Activated CD8-positive, alpha-beta T cell treated with anti-CD3 and anti-CD28 coated beads for 36 hours (primary cell): ENCODE results near the gene SMPD3. TPM values are rescaled to one million over a fixed set of nuclear protein-coding genes. Genes with fewer than 3 reads are reported as not detected.

ENCODE experiments used
- ATAC-seq: fragments of 200-7000 bp; cut with Tn5 transposase; one replicate; pipeline ENCODE4 v1.10.0; 2021; ENCODE audit warnings: mild to moderate bottlenecking, moderate library complexity
- CTCF ChIA-PET: fragments of 350-600 bp; sonication (Branson Sonifier 250); formaldehyde crosslinking; loops from one replicate; lab custom pipeline; 2021; ENCODE audit warnings: antibody characterized with exemption; lab: Charles Lee
- POLR2A ChIA-PET: fragments of 350-600 bp; sonication (Branson Sonifier 250); formaldehyde crosslinking; loops from one replicate; lab custom pipeline; 2021; ENCODE audit warnings: antibody characterized with exemption; lab: Charles Lee
- DNase-seq: peaks from one replicate; pipeline ENCODE4 v3.0.0-alpha.2; 2020
- H3K27ac Mint-ChIP-seq: one replicate; pipeline ENCODE4 v1.8.0; 2021; ENCODE audit warnings: mild to moderate bottlenecking, mixed read lengths
- H3K27me3 Mint-ChIP-seq: one replicate; pipeline ENCODE4 v1.8.0; 2021; ENCODE audit warnings: mixed read lengths
- H3K36me3 Mint-ChIP-seq: one replicate; pipeline ENCODE4 v1.8.0; 2021; ENCODE audit warnings: low read depth, mixed read lengths
- H3K4me1 Mint-ChIP-seq: one replicate; pipeline ENCODE4 v1.8.0; 2021; ENCODE audit warnings: low read depth, mixed read lengths
- H3K4me3 Mint-ChIP-seq: one replicate; pipeline ENCODE4 v1.8.0; 2021; ENCODE audit warnings: mild to moderate bottlenecking, moderate library complexity, mixed read lengths
- H3K9me3 Mint-ChIP-seq: one replicate; pipeline ENCODE4 v1.8.0; 2021; ENCODE audit warnings: mixed read lengths
- intact Hi-C: fragments of 100-400 bp; cut with micrococcal nuclease; formaldehyde crosslinking; loops from one replicate; pipeline ENCODE4 v1.10.0; 2022
- total RNA-seq, 2 experiments: library from RNA; stranded (reverse); gene quantifications; one replicate each; pipeline ENCODE4 v1.2.3, GENCODE V29; 2021
- TF ChIP-seq, protein P1 (sequence below): fragments of 200-600 bp; IDR thresholded peaks from one replicate; pipeline ENCODE4 v1.8.0; 2022; ENCODE audit warnings: antibody characterized with exemption, mild to moderate bottlenecking

The SMPD3 gene
- total RNA-seq, 2 experiments from 2014 or later: 0.16 to 0.63 TPM

DNA sequence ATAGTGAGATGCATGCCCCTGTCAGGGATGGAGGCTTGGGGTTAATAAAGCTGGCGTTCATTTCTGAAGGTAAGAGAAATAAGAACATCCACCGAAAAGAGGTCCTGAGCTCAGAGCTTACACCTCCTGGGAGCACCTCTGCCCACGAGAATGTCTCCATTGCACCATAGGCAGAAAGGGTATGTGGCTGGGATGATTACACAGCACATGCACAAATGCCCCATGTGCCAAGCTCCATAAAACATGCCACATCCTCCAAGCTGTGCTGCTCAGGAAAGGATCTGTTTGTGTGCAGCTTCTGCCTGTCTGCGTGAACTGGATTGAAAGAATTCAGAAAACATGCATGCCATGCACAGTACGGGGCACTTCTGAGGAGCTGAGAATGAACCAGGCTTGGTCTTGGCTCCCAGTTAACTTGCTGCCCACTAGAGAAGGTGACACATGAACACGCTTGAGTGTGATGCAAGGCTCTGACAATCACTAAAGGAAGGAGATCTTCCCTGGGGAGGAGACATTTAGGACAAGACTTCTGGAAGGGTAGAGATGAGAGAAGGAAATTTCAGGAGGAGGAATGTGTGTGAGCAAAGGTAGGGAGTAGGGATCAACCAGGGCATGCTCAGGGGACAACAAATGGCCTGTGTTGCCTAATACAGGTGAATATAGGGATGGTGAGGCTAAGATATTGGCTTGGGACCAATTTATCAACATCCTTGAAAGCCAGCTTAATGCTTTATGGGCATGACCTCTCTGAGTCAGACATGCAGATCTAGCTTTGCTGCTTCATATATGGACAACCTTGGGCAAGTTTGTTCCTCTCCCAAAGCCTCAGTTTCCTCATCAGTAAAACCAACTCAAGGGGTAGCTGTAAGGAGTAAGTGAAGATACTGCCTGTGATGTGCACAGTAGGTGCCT lies 32.0 kb upstream of the SMPD3 start:
- ChIA-PET POLR2A (no interaction called here), CTCF (interaction anchor here (1.0 to 1.8 kb wide), 3 partner anchors 14 to 41 kb away, joined by 4 to 7 read pairs (median 4); no protein-coding TSS in a partner anchor)
- ATAC-seq: no peak
- H3K27me3 Mint-ChIP-seq: no peaks in the 10 kb centered on the region
- H3K9me3 Mint-ChIP-seq: no peaks in the 10 kb centered on the region
- TF ChIP-seq, protein P1, sequence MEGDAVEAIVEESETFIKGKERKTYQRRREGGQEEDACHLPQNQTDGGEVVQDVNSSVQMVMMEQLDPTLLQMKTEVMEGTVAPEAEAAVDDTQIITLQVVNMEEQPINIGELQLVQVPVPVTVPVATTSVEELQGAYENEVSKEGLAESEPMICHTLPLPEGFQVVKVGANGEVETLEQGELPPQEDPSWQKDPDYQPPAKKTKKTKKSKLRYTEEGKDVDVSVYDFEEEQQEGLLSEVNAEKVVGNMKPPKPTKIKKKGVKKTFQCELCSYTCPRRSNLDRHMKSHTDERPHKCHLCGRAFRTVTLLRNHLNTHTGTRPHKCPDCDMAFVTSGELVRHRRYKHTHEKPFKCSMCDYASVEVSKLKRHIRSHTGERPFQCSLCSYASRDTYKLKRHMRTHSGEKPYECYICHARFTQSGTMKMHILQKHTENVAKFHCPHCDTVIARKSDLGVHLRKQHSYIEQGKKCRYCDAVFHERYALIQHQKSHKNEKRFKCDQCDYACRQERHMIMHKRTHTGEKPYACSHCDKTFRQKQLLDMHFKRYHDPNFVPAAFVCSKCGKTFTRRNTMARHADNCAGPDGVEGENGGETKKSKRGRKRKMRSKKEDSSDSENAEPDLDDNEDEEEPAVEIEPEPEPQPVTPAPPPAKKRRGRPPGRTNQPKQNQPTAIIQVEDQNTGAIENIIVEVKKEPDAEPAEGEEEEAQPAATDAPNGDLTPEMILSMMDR: no peak
- H3K4me3 Mint-ChIP-seq: no peak overlapping the region
- no peak for DNase-seq
- no peaks in the 10 kb centered on the region for H3K4me1 Mint-ChIP-seq
- no peaks in the 10 kb centered on the region for H3K36me3 Mint-ChIP-seq
- intact Hi-C loops: no loop called here
- no peak overlapping the region for H3K27ac Mint-ChIP-seq

GRCh38 chr16:68479271-68479670 lies 31.0 kb upstream of the SMPD3 start:
- no peaks in the 10 kb centered on the region for H3K36me3 Mint-ChIP-seq
- intact Hi-C loops: no loop called here
- H3K4me3 Mint-ChIP-seq: no peak overlapping the region
- H3K4me1 Mint-ChIP-seq: no peaks in the 10 kb centered on the region
- DNase-seq: no peak
- no peaks in the 10 kb centered on the region for H3K27me3 Mint-ChIP-seq
- ATAC-seq: no peak
- CTCF ChIA-PET: interaction anchor here (1.8 kb wide), 1 partner anchor 13 kb away, joined by 4 read pairs; no protein-coding TSS in a partner anchor
- TF ChIP-seq, protein P1: no peak
- POLR2A ChIA-PET: interaction anchor here (0.5 kb wide), 1 partner anchor 1006 kb away, joined by 3 read pairs; no protein-coding TSS in a partner anchor
- H3K27ac Mint-ChIP-seq: no peak overlapping the region
- H3K9me3 Mint-ChIP-seq: no peaks in the 10 kb centered on the region

DNA sequence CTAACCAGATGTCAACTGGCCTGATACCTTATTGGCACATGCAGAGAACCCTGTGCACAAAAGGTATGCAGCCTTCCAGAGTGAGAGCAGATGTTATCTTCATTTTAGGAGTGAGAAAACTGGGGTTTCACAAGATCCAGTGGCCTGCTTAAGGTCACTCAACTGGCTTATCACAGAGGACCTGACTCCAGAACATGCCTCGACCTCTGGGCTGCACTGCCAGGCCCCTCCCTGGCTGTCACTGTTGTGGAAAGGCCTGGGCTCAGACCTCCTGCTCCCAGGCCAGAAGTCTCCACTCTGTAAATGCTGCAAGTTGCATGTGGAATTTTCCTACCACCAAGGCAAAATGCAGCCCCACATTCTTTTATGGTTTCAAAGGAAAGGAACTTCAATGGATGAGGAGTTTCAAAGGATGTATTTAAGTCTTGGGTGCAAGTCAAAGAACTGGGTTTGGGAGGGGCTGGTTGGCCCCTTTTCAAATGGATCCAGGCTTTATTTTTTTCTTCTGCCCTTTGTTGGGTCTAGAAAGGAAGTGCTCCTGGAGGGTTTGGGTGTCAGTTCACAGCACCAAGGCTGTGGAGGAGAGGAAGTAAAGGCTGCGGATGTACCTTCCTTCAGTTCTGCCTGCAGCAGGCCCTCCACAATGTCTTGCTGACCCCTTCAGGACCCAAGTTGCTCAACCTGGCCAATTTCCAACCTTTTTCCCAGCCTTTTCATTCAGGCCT lies 30.4 kb upstream of the SMPD3 start:
- H3K27ac Mint-ChIP-seq: no peak overlapping the region
- no peak overlapping the region for H3K4me3 Mint-ChIP-seq
- no peak for DNase-seq
- no peaks in the 10 kb centered on the region for H3K27me3 Mint-ChIP-seq
- no peaks in the 10 kb centered on the region for H3K4me1 Mint-ChIP-seq
- ATAC-seq: no peak
- intact Hi-C loops: no loop called here
- TF ChIP-seq, protein P1: no peak
- H3K36me3 Mint-ChIP-seq: no peaks in the 10 kb centered on the region
- ChIA-PET CTCF (interaction anchor here (1.8 kb wide), 1 partner anchor 12 kb away, joined by 4 read pairs; no protein-coding TSS in a partner anchor), POLR2A (interaction anchor here (0.5 kb wide), 1 partner anchor 1007 kb away, joined by 3 read pairs; no protein-coding TSS in a partner anchor)
- no peaks in the 10 kb centered on the region for H3K9me3 Mint-ChIP-seq

GRCh38 chr16:68475071-68475470 lies 26.8 kb upstream of the SMPD3 start:
- H3K36me3 Mint-ChIP-seq: no peaks in the 10 kb centered on the region
- no peak overlapping the region for H3K27ac Mint-ChIP-seq
- CTCF ChIA-PET: interaction anchor here (0.8 to 0.9 kb wide), 2 partner anchors 9 to 79 kb away, joined by 3 read pairs; no protein-coding TSS in a partner anchor
- POLR2A ChIA-PET: no interaction called here
- no peak for DNase-seq
- H3K9me3 Mint-ChIP-seq: no peaks in the 10 kb centered on the region
- intact Hi-C loops: no loop called here
- no peak overlapping the region for H3K4me3 Mint-ChIP-seq
- TF ChIP-seq, protein P1: no peak
- H3K27me3 Mint-ChIP-seq: no peaks in the 10 kb centered on the region
- no peak for ATAC-seq
- H3K4me1 Mint-ChIP-seq: peaks cover 15% of the 10 kb centered on the region
